DMS53 treated with DMSO at 0.1 percent for 48 hours (cell line): ENCODE data around the gene MMP10.
A peak's percentile ranks its signal among the peaks of the same experiment; 100 is the strongest.
"Not testable (repeated sequence)": the region's sequence is repeated elsewhere in the genome, so short reads cannot be mapped to it uniquely, and the experiment has no call there.

ENCODE experiments used
- DNase-seq: peaks from one replicate; lab custom pipeline; 2025; ENCODE audit not compliant: unreplicated experiment; lab: John Stamatoyannopoulos, UW

Gene MMP10

GRCh38 chr11:102784380-102784779 lies 4.0 kb upstream of the MMP10 start:
- no peak for DNase-seq

DNA sequence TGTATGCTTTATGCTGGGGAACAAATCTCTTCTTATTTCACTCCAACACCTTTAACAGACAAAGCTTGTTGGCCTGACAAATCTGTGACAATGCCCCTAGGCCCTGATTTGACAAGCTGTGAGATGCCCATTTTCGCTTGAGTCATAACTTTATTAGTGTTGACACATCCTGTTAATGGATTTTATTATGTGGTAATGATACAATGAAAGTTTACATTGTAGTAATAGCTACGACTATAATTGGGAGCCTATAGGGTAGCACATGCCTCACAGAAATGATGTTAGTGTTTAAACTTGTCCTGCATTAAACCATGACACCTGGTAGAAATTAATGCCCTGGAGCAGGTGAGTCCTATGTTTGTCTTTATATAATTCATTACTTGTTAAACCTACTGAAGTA lies 3.3 kb upstream of the MMP10 start:
- no peak for DNase-seq

DNA sequence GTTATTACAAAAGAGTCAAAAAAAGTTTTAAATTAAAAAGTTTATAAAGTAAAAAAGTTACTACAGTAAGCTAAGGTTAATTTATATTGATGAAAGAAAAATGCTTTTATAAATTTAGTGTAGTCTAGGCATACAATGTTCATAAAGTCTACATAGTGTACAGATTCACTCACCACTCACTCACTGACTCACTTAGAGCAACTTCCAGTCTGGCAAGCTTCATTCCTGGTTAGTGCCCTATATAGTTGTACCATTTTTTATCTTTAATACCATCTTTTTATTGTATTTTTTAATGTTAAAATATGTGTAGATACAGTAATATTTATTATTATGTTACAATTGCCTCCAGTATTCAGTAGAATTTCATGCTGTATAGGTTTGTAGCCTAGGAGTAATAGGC lies 2.6 kb upstream of the MMP10 start:
- no peak for DNase-seq

DNA sequence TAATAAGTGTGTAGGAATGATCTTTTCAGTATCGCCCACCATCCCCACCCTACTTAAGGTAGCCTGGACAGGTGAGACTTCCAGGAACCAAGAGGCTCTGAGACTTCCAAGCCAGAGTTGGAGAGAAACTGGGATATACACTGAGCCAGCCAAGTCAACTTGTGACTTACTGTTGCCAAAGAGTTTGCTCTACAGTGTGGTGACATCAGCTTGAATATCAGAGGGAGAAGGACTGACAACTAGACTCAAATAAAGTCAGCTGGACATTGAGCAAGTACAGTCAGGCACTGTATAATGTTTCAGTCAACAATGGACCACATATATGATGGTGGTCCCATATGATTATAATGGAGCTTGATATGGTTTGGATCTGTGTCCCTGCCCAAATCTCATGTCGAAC lies 1.2 kb upstream of the MMP10 start:
- DNase-seq, result no peak

GRCh38 chr11:102776454-102776853 lies 4.0 kb downstream of the MMP10 start:
- no peak for DNase-seq

- no peak for DNase-seq
Measured at GRCh38 chr11:102773386-102773785, 7.0 kb downstream of the MMP10 start.

DNA sequence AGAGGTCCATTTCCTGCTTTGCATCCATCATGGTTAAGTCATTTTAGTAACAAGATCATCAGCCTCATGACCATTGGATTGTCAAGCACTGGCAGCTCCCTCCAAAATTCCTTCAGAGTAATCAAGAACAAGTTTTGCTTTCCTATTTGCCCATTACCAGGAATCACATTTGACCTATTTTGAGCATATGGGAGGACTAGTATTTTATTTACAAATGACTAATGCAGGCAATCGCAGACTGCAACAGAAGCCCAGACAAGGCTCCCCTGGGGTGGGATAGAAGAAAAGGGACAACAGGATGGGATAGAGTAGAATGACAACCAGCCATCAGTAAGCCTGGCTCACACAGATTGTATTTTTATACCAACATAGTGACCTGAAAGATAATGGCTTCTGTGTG lies 9.1 kb downstream of the MMP10 start:
- no peak for DNase-seq

GRCh38 chr11:102770191-102770590 lies 10.2 kb downstream of the MMP10 start:
- no peak for DNase-seq

DNA sequence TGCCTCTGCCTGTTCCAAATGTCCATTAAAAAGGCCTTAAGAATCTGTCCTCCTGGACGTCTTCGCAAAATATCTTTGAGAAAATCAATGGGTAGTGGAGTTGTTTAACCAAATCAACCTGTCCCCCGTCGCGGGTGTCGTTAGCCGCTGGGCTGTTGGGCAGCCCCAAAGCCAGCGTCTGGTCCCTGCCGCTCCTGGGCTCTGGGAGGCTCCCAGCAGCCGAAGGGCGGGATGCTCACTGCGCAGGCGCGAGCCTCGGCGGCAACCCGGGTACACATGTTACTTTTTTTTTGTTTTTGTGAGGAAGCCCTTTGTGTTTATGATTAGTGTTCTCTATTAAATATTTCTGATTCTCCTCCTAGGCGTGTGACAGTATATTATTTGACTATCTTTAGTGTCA lies 12.6 kb downstream of the MMP10 start:
- no peak for DNase-seq

- no peak for DNase-seq
Measured at GRCh38 chr11:102763440-102763839, 17.0 kb downstream of the MMP10 start.

DNA sequence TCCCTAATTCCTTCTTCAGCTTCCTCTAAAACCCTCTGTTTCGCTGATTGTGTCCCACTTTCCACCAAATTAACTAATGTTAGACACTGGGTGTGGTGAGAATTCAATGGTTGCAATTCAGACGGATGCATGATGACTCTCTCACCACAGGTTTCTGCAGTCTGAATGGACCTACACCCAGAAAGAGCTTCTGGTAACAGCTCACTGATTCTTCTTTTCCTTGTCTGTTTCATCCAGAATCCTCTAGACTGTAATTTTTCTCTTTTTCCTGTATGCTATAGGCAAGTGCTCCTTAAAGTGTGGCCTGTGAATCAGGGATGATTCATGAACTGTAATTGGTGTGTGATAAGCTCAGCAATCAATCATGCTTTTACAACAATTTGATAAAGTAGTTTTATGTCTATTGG lies 18.1 kb downstream of the MMP10 start:
- no peak for DNase-seq

DNA sequence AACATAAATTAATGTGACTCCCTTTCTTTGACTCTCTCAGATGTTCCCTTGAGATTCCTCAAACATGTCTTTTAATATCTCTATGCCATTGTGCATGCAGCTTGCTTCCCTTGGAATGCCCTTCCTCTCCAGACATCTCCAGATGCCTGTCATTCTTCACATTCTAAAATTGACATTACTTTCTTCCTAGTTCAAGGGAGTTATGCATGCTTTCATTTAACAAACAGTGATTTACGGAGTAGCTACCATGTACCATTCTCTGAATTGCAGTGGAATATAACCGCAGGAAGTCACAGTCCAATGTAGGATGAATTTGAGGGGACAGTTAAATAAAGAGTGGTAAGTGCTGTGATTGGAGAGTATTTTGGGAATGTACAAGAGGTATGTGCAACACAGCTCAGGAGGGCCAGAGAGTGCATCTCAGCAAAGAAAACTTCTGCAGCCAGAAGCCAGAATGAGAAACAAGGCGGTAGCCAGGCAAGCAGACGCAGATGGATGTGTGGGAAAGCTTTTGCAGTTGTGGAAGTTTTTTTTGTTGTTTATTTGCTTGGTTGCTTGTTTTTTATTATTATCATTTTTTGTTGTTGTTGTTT lies 18.7 kb downstream of the MMP10 start:
- no peak for DNase-seq

- DNase-seq, result peak; percentile 3
Measured at GRCh38 chr11:102760344-102761035, 19.9 kb downstream of the MMP10 start.

GRCh38 chr11:102757823-102758549 lies 22.4 kb downstream of the MMP10 start:
- peak; percentile 32 for DNase-seq

DNA sequence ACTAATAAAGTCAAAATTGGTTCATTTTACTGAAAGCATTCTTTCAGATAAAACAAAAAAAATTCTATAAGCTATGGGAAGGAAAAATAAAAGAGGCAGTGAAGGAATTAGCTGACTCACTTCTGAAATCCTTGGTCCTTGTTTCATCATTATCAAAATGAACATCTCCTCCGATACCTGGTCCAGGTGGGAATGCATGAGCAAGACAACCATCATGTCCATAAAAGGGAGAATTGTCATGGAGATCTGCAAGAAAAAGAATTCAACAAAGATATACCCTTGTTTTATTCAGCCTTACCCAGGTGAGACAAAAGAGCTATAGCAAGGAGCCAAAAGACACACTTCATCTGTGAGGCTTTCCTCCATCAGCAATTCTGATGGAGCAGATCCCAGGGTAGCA lies 27.2 kb downstream of the MMP10 start:
- no peak for DNase-seq

DNA sequence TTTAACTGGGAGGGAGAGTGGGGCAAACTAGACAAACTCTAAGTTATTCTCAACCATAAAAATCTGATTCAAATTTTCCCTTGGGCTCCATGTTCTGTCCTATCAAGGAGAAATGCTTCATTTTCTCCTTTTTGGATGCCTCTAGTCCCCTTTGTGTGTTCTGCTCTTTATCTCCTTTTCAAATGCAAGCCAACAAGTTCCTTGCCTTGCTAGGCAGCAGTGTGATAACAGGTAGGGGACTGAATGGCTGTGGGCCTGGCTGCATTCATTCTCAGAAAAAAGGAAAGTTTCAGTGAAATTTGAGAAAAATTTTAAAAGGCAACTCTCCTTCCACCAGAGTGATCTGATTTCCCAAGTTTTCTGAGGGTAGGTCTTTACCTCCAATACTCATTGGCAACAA lies 28.8 kb downstream of the MMP10 start:
- DNase-seq, result no peak

DNA sequence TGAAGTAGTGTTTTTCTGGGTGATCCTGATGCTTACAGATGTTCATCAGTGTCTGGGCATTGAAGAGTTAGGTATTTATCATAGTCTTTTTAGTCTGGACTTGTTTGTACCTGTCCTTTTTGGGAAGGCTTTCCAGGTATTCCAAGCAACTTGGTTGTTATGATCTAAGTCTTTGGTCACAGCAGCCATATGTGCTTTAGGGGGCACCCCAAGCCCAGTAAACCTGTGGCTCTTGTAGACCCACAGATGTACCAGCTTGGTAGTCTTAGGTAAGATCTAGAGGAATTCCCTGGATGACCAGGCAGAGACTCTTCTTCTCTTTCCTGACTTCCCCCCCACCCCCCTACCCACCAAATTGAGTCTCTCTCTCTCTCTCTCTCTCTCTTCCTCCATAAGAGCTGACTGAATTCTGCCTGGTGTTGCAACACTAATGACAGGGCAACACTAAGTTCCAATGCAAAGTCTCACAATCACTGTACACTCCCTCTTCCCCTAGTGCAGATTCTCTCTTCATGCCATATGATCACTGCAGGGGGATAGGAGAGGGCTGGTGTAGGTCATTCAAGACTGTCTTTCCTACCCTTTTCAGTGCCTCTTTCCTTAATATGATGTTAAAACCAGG lies 31.2 kb downstream of the MMP10 start:
- no peak for DNase-seq

- DNase-seq, result not testable (repeated sequence)
Measured at GRCh38 chr11:102746746-102747578, 33.5 kb downstream of the MMP10 start.

- no peak for DNase-seq
Measured at GRCh38 chr11:102734650-102735049, 45.8 kb downstream of the MMP10 start.

GRCh38 chr11:102733232-102733875 lies 47.1 kb downstream of the MMP10 start:
- peak; percentile 92 for DNase-seq

DNA sequence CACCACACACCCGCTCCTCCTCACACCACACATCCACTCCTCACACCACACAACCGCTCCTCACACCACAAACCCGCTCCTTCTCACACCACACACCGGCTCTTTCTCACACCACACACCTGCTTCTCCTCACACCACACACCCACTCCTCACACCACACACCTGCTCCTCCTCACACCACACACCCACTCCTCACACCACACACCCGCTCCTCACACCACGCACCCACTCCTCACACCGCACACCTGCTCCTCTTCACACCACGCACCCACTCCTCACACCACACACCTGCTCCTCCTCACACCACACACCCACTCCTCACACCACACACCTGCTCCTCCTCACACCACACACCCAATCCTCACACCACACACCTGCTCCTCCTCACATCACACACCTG lies 49.5 kb downstream of the MMP10 start:
- not testable (repeated sequence) for DNase-seq
